CD14-positive monocyte (primary cell): ENCODE data around the gene KRTAP5-8. TPM values are rescaled to one million over a fixed set of nuclear protein-coding genes. Genes with fewer than 3 reads are reported as not detected.

Experiments
- DNase-seq, 3 donors: peaks; one replicate each; pipeline ENCODE4 v3.0.0-alpha.2; 2011 to 2022
- H2AFZ ChIP-seq: 2 replicates; pipeline ENCODE4 v1.6.0; 2012; ENCODE audit warnings: mild to moderate bottlenecking, low read depth, low read length, inconsistent platforms; ENCODE audit not compliant: insufficient read depth, poor library complexity, severe bottlenecking
- H3K27ac ChIP-seq, 2 donors: 1 replicate in 1 of 2; 2 replicates in 1 of 2; pipeline ENCODE4 v1.5.1; 2012 to 2013; ENCODE audit warnings: low read length in 2 of 2, control low read depth in 1 of 2, inconsistent platforms in 1 of 2, low read depth in 1 of 2, mild to moderate bottlenecking in 1 of 2
- H3K27me3 ChIP-seq, 2 donors: one replicate each; pipeline versions ENCODE4 v1.6.0 to v1.6.1; 2011 to 2013; ENCODE audit warnings: low read length in 2 of 2; ENCODE audit not compliant: control insufficient read depth in 2 of 2, insufficient read depth in 2 of 2
- H3K36me3 ChIP-seq, 2 donors: replicated peaks in 1 of 2; 1 replicate in 1 of 2; 2 replicates in 1 of 2; pipeline versions ENCODE4 v1.5.1 to v1.6.1; 2012 to 2013; ENCODE audit warnings: low read length in 2 of 2, control low read depth in 1 of 2, inconsistent platforms in 1 of 2, mild to moderate bottlenecking in 1 of 2; ENCODE audit not compliant: insufficient read depth in 2 of 2, control insufficient read depth in 1 of 2
- H3K4me1 ChIP-seq, 2 donors: 1 replicate in 1 of 2; 2 replicates in 1 of 2; pipeline versions ENCODE4 v1.5.1 to v1.6.1; 2012 to 2013; ENCODE audit warnings: low read length in 2 of 2, control low read depth in 1 of 2, inconsistent platforms in 1 of 2, mild to moderate bottlenecking in 1 of 2, moderate library complexity in 1 of 2; ENCODE audit not compliant: insufficient read depth in 2 of 2, control insufficient read depth in 1 of 2
- H3K4me2 ChIP-seq: replicated peaks from 2 replicates; pipeline ENCODE3; 2012; ENCODE audit warnings: low read length, moderate library complexity, mild to moderate bottlenecking; ENCODE audit not compliant: poor library complexity, severe bottlenecking; ENCODE audit errors: extremely low read depth
- H3K4me3 ChIP-seq, 3 experiments: fragments of 200-600 bp in 1 of 3; sonication (generic) in 1 of 3; replicated peaks in 1 of 3; 1 replicate in 2 of 3; 2 replicates in 1 of 3; pipeline ENCODE4 v1.5.1; 2011 to 2013; ENCODE audit warnings: low read length in 3 of 3, mild to moderate bottlenecking in 3 of 3, control low read depth in 2 of 3, low read depth in 2 of 3, inconsistent platforms in 1 of 3, moderate library complexity in 1 of 3
- H3K79me2 ChIP-seq: 2 replicates; pipeline ENCODE4 v1.6.0; 2012; ENCODE audit warnings: mild to moderate bottlenecking, control low read depth, inconsistent platforms, low read length, moderate library complexity; ENCODE audit not compliant: insufficient read depth
- H3K9ac ChIP-seq: 2 replicates; pipeline ENCODE4 v1.6.0; 2017; ENCODE audit warnings: low read length, mild to moderate bottlenecking; ENCODE audit not compliant: insufficient read depth, poor library complexity, severe bottlenecking
- H3K9me3 ChIP-seq, 2 donors: replicated peaks in 1 of 2; 1 replicate in 1 of 2; 2 replicates in 1 of 2; pipeline versions ENCODE4 v1.5.1 to v1.6.1; 2012 to 2013; ENCODE audit warnings: low read length in 2 of 2, control low read depth in 1 of 2; ENCODE audit not compliant: control insufficient read depth in 1 of 2, insufficient read depth in 1 of 2
- H4K20me1 ChIP-seq: 2 replicates; pipeline ENCODE4 v1.6.0; 2012; ENCODE audit warnings: mild to moderate bottlenecking, low read length, control low read depth, moderate library complexity; ENCODE audit not compliant: insufficient read depth
- H3K27ac Mint-ChIP-seq, 7 donors: one replicate each; pipeline ENCODE4 v1.8.0; 2020; ENCODE audit warnings: mild to moderate bottlenecking in 7 of 7, mixed read lengths in 7 of 7, moderate library complexity in 6 of 7, inconsistent platforms in 2 of 7
- H3K27me3 Mint-ChIP-seq, 3 donors: one replicate each; pipeline ENCODE4 v1.8.0; 2021 to 2022; ENCODE audit warnings: low read depth in 3 of 3, mild to moderate bottlenecking in 3 of 3, mixed read lengths in 3 of 3, moderate library complexity in 3 of 3, inconsistent platforms in 1 of 3
- H3K36me3 Mint-ChIP-seq, 2 donors: one replicate each; pipeline ENCODE4 v1.8.0; 2020; ENCODE audit warnings: mixed read lengths in 2 of 2, inconsistent platforms in 1 of 2, mild to moderate bottlenecking in 1 of 2
- H3K4me1 Mint-ChIP-seq: one replicate; pipeline ENCODE4 v1.8.0; 2020; ENCODE audit warnings: mild to moderate bottlenecking, mixed read lengths
- H3K4me3 Mint-ChIP-seq, 2 donors: one replicate each; pipeline ENCODE4 v1.8.0; 2020; ENCODE audit warnings: mild to moderate bottlenecking in 2 of 2, mixed read lengths in 2 of 2, moderate library complexity in 1 of 2
- H3K9me3 Mint-ChIP-seq, 7 donors: one replicate each; pipeline ENCODE4 v1.8.0; 2020 to 2022; ENCODE audit warnings: mixed read lengths in 7 of 7, mild to moderate bottlenecking in 6 of 7, moderate library complexity in 6 of 7, inconsistent platforms in 2 of 7
- WGBS: methylation state at CpG from one replicate; pipeline ENCODE4 v1.1.5; 2013; ENCODE audit warnings: missing lambda C conversion rate; ENCODE audit not compliant: insufficient coverage; 5-methylcytosine and 5-hydroxymethylcytosine counted together
- intact Hi-C, 2 donors: fragments of 100-400 bp; cut with micrococcal nuclease; formaldehyde crosslinking; loops; one replicate each; pipeline versions ENCODE4 v1.15.0 to v1.15.1; 2023
- polyA plus RNA-seq, 3 donors: library from polyadenylated mRNA; depleted of rRNA in 1 of 3; unstranded in 2 of 3; stranded (reverse) in 1 of 3; fragments of 300-500 nt in 2 of 3; fragments of >200 nt in 1 of 3; fragmentation: Illumina TruSeq in 2 of 3; gene quantifications; 1 replicate in 2 of 3; 2 replicates in 1 of 3; pipeline ENCODE4 v1.2.3, GENCODE V29; 2012 to 2021
- TF ChIP-seq, protein P1 (sequence below): fragments of 200-600 bp; IDR thresholded peaks from one replicate; pipeline ENCODE4 v1.8.0; 2022; ENCODE audit warnings: antibody characterized with exemption, mild to moderate bottlenecking

Gene KRTAP5-8
- polyA plus RNA-seq, 3 donors, result 0.08 TPM; not detected in 2

- Histone ChIP-seq H2AFZ (no peak overlapping the region), H3K9ac (no peak overlapping the region), H3K27ac (no peak overlapping the region), H3K4me3 (no peak overlapping the region), H3K27me3 (no peaks in the 10 kb centered on the region), H3K9me3 (no peaks in the 10 kb centered on the region), H4K20me1 (no peaks in the 10 kb centered on the region), H3K4me1 (no peaks in the 10 kb centered on the region), H3K36me3 (no peaks in the 10 kb centered on the region), H3K79me2 (no peaks in the 10 kb centered on the region), H3K4me2 (no peak overlapping the region)
- H3K4me3 Mint-ChIP-seq, result no peak overlapping the region
- TF ChIP-seq, protein P1, sequence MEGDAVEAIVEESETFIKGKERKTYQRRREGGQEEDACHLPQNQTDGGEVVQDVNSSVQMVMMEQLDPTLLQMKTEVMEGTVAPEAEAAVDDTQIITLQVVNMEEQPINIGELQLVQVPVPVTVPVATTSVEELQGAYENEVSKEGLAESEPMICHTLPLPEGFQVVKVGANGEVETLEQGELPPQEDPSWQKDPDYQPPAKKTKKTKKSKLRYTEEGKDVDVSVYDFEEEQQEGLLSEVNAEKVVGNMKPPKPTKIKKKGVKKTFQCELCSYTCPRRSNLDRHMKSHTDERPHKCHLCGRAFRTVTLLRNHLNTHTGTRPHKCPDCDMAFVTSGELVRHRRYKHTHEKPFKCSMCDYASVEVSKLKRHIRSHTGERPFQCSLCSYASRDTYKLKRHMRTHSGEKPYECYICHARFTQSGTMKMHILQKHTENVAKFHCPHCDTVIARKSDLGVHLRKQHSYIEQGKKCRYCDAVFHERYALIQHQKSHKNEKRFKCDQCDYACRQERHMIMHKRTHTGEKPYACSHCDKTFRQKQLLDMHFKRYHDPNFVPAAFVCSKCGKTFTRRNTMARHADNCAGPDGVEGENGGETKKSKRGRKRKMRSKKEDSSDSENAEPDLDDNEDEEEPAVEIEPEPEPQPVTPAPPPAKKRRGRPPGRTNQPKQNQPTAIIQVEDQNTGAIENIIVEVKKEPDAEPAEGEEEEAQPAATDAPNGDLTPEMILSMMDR, result no peak
- no peak for DNase-seq
- no peaks in the 10 kb centered on the region for H3K4me1 Mint-ChIP-seq
- H3K27ac Mint-ChIP-seq, result peak overlapping the region in 1 of 7 donors; percentile 15
- H3K27me3 Mint-ChIP-seq, result peaks cover 2 to 7% (median 6%) of the 10 kb centered on the region in 3 donors
- H3K36me3 Mint-ChIP-seq, result no peaks in the 10 kb centered on the region
- intact Hi-C loops, result no loop called here
- H3K9me3 Mint-ChIP-seq, result peaks cover 0 to 3% (median 0%) of the 10 kb centered on the region in 7 donors
Measured at GRCh38 chr11:71557257-71557656, 19.4 kb downstream of the KRTAP5-8 start.

DNA sequence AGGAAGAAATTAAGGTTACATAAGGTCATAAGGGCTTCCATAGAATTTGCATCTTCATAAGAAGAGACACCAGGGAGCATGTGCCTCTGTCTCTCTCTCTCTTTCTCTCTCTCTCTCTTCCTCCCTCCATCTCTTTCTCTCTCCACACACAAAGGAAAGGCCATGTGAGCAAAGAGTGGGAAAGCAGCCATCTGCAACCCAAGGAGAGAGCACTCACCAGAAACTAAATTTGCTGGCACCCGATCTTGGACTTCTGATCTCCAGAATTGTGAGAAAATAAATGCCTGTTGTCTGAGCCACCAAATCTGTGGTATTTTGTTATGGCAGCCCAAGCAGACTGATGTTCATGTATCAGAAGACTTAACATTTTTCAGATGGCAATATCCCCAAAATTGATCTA lies 21.2 kb downstream of the KRTAP5-8 start:
- Histone ChIP-seq H3K9ac (no peak overlapping the region), H3K36me3 (no peaks in the 10 kb centered on the region), H3K79me2 (no peaks in the 10 kb centered on the region), H3K27me3 (peaks cover 6 to 8% of the 10 kb centered on the region in 2 donors), H4K20me1 (no peaks in the 10 kb centered on the region), H2AFZ (no peak overlapping the region), H3K4me1 (no peaks in the 10 kb centered on the region), H3K27ac (no peak overlapping the region), H3K4me3 (no peak overlapping the region), H3K4me2 (no peak overlapping the region), H3K9me3 (no peaks in the 10 kb centered on the region)
- Mint-ChIP-seq H3K27me3 (peaks cover 8 to 11% (median 9%) of the 10 kb centered on the region in 3 donors), H3K36me3 (no peaks in the 10 kb centered on the region), H3K27ac (no peak overlapping the region), H3K9me3 (peaks cover 0 to 7% (median 3%) of the 10 kb centered on the region in 7 donors), H3K4me1 (peaks cover 5% of the 10 kb centered on the region), H3K4me3 (no peak overlapping the region)
- TF ChIP-seq, protein P1, result no peak
- WGBS, result no CpG with 5 or more reads among the region's 1 CpG
- intact Hi-C loops, result no loop called here
- no peak for DNase-seq
